Activated CD4-positive, alpha-beta T cell treated with anti-CD3 and anti-CD28 coated beads, Interleukin-2, Interleukin-4, amounts not matched to agents 100 ng/mL and 50 ng/mL, durations not matched to agents 16 hours and 8 hours (primary cell): ENCODE results near the gene CD200R1L.
A peak's percentile ranks its signal among the peaks of the same experiment; 100 is the strongest.
"Not testable (repeated sequence)": the region's sequence is repeated elsewhere in the genome, so short reads cannot be mapped to it uniquely, and the experiment has no call there.

Experiments used
- DNase-seq: peaks from one replicate; pipeline ENCODE4 v3.0.0-alpha.2; 2020; ENCODE audit warnings: low spot score

Gene CD200R1L, protein sequence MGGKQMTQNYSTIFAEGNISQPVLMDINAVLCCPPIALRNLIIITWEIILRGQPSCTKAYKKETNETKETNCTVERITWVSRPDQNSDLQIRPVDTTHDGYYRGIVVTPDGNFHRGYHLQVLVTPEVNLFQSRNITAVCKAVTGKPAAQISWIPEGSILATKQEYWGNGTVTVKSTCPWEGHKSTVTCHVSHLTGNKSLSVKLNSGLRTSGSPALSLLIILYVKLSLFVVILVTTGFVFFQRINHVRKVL

DNA sequence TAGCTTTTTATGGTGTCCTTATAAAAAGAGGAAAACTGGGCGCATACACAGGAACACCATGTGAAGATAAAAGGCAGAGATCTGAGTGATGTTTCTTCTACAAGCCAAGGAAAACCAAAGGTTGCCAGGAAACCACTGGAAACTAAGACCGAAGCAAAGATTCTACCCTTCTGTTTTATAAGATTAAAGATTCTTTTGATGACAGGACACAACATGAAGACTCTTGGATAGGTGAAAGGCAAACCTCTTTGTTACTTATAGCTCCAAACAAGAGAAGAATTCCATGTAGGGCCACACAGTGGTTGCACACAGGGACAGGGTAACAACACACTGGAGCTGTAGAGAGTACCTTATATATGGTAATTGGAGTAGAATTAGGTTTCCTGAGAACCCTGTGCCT lies at the start of gene CD200R1L:
Gene CD200R1L (minus strand): TSS at position 101 of the 400 bp plus-strand sequence. CDS start 17,497 bp downstream, outside the sequence.
- no peak for DNase-seq

DNA sequence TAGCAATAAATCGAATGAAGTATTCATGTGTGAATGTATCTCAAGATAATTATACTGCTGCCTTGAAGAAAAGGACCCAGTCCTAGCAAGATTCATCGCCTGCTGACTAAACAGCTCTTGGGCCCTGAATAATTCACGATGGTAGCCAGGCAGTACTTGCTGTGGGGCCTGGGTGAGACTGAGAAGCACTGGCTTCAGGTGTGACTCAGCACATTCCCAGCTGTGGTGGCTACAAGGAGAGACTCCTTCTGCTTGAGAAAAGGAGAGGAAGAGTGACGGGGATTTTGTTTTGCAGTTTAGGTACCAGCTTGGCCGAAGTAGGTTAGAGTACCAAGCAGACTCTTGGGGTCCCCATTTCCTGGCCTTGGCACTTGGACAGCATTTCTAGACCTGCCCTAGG lies 47.6 kb upstream of the CD200R1L start:
- DNase-seq, result no peak

DNA sequence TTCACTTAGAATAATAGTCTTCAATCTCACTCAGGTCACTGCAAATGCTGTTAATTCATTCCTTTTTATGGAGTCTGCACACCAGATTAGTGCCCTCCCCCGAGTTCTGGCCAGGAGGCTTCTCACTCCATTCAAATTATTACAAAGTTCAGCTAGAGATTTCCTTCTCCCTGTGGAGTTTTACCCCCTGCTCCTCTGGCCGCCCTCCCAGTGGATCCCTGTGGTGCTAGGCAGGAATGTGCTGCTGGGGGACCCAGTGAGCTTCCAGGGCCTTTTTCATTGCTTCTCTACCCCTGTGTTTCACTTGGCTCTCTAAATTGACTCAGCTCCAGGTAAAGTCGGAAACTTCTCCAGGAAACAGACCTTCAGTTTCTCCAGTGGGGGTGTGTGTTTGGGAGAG lies 42.7 kb upstream of the CD200R1L start:
- no peak for DNase-seq

DNA sequence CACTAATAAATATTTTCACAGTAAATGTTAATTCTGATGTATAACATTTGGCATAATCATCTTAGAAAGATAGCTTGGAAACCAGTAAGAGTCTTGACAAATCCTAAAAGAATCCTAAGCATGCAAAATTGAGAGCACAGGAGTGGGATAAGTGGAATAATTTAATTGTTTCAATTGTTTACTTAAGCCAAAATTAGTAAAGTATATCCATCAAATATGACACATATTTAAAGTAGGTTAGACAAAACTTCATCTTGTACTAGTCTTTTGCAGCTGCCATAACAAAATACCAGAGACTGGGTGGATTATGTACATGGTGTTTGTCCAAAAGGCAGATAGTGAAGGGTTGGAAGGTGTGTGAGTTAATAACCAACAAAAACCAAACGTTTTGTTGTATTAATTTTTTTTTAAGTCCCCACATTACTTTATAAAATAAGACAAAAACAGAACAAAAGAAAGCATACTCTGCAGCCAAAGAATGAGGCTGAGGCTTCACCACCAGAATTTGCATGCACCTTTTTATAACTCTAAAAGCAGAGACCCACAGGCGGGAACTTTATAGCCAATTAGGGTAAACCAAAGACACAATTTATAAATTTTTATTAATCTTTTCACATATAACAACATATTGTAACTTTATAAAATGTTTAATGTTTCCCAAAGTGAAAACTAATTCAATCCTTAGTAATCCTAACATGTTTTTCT lies 41.9 kb upstream of the CD200R1L start:
- DNase-seq, result no peak

DNA sequence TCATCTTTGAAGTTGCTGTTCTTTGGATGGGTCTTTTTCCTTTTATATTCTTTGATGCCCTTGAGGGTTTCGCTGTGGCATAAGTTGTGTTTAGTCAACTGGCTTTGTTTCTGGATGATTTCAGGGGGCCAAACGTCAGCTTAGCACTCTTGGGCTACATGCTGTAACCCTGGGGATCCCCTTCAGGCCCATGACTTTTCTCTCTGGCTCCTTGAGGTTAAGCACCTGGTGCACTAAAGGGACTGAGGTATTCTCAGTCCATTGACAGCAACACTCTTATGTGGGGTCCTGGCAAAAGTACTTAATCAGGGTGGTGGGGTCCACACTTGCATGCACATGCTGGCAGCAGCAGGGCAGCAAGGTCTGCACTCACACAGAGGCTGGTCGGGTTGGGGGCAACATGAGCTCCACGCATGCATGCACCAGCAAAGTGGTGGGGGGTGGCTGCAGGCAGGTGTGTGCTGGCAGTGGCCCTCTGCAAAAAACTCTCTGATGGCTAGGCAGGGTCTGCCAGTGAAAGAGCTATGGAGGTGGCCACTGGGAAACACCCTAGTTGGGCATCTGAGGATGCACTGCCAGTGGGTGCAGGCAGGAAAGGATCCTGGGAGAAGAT lies 38.1 kb upstream of the CD200R1L start:
- DNase-seq, result no peak

DNA sequence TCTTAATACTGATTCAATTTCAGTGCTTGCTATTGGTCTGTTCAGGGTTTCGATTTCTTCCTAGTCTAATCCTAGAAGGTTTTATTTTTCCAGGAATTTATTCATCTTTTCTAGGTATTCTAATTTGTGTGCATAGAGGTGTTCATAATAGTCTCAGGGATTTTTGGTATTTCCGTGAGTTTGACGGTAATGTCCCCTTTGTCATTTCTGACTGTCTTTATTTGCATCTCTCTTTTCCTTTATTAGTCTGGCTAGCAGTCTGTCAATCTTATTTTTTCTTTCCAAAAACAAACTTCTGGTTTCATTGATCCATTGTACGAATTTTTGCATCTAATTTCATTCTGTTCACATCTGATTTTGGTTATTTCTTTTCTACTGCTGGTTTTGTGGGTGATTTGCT lies 35.2 kb upstream of the CD200R1L start:
- DNase-seq, result no peak

DNA sequence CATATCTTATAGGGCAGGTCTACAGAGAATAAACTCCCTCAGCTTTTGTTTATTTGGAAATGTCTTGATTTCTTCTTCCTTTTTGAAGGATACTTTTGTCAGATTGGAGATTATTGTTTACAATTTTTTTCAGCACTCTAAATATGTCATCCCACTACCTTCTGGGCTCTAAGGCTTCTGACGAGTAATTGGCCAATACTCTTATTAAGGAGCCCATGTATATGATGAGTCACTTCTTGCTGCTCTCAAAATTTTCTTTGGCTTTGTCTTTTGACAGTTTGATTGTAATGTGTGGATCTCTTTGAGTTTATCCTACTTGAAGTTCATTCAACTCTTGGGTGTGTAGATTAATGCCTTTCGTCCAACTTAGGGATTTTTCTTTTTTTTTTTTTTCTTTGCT lies 28.9 kb upstream of the CD200R1L start:
- DNase-seq, result no peak

DNA sequence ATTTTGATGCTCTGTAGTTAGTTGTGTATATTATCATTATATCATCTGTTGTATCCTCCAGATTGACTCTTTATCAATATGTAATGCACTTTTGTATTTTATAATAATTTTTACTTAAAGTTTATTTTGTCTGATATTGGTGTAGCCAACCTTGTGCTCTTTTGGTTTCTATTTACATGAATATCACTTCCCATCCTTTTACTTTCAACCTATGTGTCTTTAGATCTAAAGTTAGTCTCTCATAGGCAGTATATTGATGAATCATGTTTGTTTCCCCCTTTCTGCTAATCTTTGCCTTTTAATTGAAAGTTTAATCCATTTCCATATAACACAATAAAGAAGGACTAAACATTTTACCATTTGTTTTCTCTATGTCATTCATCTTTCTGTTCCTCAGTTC lies 28.1 kb upstream of the CD200R1L start:
- DNase-seq, result no peak

DNA sequence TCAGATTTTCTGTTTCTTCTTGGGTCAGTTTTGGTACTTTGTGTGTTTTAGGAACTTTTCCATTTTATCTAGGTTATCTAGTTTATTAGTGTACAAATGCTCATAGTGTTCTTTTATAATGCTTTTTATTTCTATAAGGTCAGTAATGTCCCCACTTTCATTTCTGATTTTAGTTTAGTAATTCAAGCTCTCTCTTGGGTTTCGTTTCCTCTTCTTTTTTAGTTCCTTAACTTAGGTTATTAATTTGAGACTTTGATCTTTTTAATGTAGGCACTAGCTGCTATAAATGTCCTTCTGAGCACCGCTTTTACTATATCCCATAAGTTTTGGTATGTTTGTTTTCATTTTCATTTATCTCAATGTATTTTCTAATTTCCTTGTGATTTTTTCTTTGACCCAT lies 27.0 kb upstream of the CD200R1L start:
- no peak for DNase-seq

DNA sequence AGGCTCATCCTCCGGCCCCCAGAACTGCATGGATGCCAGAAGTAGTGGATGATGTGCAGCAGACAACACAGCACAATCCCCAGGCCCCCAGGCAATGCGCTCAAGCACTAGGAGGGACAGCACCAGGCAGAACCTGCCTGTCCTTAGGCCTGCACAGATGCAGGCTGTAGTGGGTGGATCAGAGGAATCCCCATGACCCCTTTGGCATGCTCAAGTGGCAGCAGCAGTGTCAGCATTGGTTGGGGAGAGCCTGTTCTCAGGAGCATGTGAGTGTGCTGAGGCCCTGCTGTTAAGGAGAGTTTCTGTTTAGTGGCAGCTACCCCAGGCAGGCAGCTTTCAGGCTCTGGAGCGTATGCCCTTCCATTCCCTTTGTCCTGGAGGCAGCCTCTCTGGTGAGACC lies 25.1 kb upstream of the CD200R1L start:
- no peak for DNase-seq

DNA sequence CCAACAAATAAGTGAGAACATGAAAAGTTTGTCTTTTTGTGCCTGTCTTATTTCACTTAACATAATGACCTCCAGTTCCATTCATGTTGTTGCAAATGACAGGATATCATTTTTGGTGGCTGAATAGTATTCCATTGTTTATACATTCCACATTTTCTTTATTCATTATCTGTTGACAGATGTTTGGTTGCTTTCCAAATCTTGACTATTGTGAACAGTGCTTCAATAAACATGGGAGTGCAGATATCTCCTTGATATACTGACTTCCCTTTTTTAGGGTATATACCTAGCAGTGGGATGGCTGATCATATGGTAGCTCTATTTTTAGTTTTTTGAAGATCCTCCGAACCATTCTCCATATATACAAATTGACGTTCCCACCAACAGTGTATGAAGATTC lies 19.1 kb upstream of the CD200R1L start:
- no peak for DNase-seq

DNA sequence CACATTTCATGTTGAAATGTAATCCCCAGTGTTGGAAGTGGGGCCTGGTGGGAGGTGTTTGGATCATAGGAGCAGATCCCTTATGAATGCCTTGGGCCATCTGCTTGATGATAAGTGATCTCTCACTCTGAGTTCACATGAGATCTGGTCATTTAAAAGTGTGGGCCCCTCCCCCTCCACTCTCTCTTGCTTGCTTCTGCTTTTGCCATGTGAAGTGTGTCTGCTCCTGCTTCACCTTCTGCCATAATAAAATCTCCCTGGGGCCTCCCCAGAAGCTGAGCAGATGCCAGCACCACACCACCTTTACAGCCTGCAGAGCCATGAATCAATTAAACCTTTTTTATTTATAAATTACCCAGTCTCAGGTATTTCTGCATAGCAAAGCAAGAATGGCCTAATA lies 14.2 kb upstream of the CD200R1L start:
- DNase-seq, result no peak

DNA sequence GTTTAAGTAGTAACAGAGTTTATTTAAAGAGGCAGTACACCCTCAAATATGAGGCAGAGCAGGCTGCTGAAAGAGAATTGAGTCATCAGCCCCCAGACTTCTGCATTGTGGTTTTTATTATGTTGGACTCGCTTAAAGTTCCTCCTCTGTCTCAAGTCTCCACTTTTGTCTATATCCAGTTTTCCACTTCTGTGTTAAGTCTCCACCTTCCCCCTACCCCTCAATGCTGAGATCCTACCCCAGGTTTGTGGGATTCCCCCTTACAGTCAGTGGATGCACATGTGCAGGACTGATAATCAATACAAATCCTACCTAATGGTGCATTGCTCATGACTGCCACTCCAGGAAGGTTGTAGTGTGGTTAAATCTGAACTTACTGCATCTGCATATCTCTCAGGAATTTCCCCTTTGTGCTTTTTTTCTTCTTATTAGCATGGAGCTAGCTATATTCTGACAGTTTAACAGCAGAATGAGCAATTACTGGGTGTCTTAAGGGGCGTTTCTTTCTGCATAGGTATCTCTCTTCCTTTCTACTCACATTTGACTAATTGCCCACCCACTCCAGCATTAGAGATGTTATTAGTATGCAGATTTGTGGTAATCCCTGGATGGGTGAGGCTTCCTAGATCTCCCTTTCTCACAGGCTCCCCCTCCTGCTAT lies 11.9 kb upstream of the CD200R1L start:
- peak; percentile 15 for DNase-seq

DNA sequence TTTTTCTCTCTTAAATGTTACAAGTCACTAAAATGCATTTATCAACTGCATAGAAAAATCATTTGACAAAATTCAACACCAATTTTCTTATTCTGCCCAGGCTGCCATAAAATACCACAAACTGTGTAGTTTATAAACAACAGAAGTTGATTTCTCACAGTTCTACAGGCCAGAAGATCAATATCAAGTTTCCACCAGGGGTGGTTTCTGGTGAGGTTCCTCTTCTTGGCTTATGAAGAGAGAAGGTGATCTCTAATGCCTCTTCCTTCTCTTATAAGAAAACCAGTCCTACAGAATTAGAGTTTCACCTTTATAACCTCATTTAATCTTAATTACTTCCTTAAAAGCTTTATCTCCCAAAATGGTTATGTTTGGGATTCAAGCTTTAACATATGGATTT lies 10.9 kb upstream of the CD200R1L start:
- DNase-seq, result peak; percentile 12

DNA sequence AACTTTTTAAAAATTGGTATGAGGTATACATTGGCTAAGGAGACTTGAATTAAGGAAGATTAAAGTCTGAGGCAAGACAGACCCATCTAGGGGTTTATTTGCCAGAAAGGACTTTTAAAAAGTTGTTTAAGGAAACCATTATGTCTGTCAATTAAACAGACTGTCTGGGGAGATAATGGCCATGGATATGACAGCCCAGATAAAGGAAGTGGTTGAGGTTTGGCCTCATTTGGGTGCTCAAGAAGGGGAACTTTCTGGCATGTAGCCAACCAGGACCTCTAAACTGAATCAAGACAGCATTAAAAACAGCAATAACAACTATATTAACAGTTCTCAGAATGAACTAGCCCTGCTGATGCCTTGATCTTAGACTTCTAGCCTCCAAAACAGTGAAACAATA lies 9.9 kb upstream of the CD200R1L start:
- peak; percentile 4 for DNase-seq

DNA sequence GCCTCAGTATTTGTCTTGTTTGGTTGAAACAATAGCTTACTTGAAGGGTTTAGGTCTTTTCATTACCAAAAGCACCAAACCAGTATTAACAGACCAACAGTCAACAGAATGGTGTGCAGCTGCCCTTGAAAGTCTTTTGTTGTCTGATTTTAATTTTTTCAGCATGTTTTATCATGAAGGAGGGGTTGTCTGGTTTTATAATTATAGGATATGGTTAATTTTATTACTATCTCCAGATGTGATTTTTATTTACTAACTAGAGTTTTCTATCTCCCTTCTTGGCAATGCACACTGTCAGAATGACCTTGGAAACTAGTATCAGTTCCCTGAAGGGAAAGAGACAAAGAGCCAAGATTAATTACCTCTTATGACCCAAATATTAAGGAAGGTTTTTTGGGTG lies 9.2 kb upstream of the CD200R1L start:
- no peak for DNase-seq

DNA sequence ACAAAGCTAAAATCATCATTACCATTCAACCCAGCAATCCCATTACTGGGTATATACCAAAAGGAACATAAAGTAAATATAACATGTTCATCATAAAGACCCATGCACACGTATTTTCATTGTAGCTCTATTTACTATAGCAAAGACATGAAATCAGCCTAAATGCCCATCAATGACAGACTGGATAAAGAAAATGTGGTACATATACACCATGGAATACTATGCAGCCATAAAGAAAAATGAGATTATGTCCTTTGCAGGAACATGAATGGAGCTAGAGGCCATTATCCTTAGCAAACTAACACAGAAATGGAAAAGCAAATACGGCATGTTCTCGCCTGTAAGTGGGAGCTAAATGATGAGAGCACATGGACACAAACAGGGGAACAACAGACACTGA lies 8.4 kb upstream of the CD200R1L start:
- DNase-seq, result not testable (repeated sequence)

DNA sequence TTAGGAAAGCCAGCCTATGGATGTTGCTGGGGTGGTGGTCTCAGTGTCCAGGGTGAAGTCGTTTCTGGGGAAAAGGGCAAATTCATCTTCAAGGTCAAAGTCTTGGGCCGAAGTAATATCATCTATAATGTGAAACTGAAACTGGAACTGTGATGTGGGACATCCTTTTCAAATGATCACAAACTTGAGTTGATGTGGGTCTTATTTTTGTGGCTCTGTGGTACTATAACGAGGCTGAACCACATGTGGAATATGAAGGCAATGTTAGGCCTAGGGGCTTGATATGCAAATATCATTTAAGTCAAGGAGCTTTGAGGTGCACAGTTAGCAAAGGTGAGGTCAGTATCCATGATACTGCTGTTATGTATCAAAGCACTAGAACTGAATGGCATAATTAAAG lies 1.5 kb upstream of the CD200R1L start:
- peak; percentile 10 for DNase-seq

DNA sequence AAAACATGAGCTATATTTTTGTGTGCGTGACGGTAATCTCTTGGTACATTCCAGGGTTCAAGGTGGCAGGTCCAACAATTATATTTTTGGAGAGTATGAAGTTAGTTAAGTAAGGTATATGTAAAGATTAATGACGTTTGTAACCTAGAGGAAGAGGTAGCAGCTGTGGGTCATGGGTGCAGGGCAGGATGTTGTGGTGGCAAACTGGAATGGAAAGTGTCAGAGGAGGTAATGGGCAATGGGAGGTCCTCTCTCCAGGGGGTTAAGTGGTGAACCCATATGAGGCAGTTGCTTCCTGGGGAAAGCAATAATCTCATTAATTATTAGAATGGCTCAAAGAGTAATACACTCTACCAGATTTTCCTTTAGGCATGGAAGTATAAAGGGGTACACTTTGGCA lies 1.0 kb upstream of the CD200R1L start:
- peak; percentile 25 for DNase-seq

DNA sequence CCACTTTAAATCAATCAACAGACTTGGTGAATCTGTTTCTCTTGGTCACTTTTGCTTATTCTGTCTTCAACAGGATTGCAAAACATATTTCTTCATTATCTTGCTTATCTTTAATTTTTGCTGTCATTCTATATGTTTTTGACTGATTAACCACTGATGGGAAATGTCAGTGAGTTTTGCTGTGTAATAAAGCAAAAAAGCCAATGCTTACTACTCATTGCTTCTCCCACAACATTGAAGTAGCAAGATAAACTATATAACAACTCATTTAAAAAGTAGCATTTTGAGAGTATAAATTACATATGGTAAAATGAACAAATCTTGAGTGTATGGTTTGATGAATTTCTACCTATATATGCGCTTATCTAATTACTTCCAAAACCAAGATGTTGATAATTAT lies 892 bp downstream of the CD200R1L start:
- no peak for DNase-seq

DNA sequence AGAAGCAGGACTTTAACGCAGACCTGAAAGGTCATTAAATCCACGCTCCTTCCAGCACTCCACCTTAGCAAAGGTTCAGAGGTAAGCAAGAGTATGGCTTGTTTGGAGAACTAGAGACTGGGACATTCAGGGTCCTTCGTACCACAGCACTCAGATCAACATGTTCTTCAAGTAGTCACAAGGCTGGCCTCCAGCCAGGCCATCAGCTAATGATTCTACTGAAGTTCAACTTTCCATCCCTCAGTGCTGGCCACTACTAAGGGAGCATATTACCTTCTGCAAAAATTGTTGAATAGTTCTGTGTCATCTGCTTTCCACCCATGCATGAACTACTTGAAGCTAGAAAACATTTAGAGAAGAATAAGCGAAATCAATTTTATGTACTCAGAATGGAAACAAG lies 17.6 kb downstream of the CD200R1L start:
- DNase-seq, result no peak

DNA sequence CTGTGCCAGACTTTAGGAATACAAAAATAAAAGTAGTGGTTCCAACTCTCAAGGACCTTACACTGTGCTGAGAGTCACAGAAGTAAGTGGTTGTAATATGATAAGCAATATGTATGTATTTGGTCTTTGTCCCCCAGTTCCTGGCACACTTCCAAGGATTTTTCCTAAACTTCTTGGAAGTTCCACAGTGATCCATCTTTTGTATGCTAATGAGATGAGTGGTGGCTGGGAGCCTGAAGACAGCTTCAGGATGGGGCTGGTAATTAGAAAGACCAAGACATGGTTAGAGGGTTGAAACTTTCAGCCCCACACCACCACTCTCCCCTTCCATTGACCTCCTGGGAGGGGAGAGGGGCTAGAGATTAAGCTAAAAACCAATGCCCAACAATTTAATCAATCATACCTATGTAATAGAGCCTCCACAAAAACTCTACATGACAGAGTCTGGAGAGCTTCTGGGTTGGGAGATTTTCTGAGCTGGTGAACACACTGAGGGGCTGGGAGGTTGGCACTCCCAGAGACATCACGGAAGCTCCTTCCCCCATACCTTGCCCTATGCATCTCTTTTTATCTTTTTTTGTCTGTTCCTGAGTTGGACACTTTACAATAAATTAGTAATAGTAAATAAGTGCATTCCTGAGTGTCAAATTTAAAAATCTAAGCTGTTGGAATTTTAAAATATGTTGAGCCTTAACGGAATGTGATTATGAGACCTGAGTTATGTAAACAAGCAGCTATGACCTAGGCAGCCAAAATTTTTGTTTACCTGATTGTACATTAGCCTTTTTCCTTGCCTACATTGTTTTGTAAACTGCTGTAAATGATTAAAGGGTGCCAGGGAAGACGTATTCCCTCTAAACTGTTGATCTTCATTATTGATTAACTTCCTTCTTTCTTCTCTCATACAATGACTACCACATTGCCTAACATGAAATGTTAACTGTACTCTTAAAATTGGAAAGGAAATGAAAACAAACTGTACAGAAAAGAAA lies 24.3 kb downstream of the CD200R1L start:
- DNase-seq, result no peak
